RWPE1 (cell line): Measurements from ENCODE around the gene GNB1.

Experiments used
- CTCF ChIA-PET: fragments of 350-600 bp; sonication (Branson Sonifier 250); formaldehyde crosslinking; extraction: SDS; loops from one replicate; lab custom pipeline; 2021; lab: Yijun Ruan, JAX
- POLR2A ChIA-PET: fragments of 400-600 bp; formaldehyde crosslinking; extraction: SDS; loops from one replicate; lab custom pipeline; 2020; ENCODE audit warnings: antibody characterized with exemption; ENCODE audit not compliant: low non-redundant PET; lab: Yijun Ruan, JAX
- DNase-seq: peaks from one replicate; pipeline ENCODE4 v3.0.0; 2012; ENCODE audit warnings: low spot score
- H3K27ac ChIP-seq: fragments of 450-650 bp; 2 replicates; pipeline ENCODE4 v1.5.1; 2017
- CTCF ChIP-seq: fragments of 450-650 bp; conservative IDR thresholded peaks from 2 replicates; pipeline ENCODE4 v1.5.1; 2017; ENCODE audit warnings: low read depth, mild to moderate bottlenecking

The GNB1 gene

GRCh38 chr1:1890506-1891348, at the start of gene GNB1:
Gene GNB1, minus strand, starts transcription at chr1:1891087. Its CDS starts 65,634 bp downstream, at chr1:1825453.
- H3K27ac ChIP-seq, result peak within 1 kb of the TSS; percentile 93
- ChIA-PET POLR2A (no interaction called here), CTCF (interaction anchor here (1.3 kb wide), 1 partner anchor 18 kb away, joined by 5 read pairs; no protein-coding TSS in a partner anchor)
- DNase-seq, result peak; percentile 91
- no peak for TF ChIP-seq CTCF

- no peak for DNase-seq
- POLR2A ChIA-PET, result no interaction called here
- CTCF ChIA-PET, result no interaction called here
- no peak overlapping the region for H3K27ac ChIP-seq
- TF ChIP-seq CTCF, result no peak
Observed at GRCh38 chr1:1940123-1940425, 49.2 kb upstream of the GNB1 start.

- no peak overlapping the region for H3K27ac ChIP-seq
- POLR2A ChIA-PET, result no interaction called here
- no peak for TF ChIP-seq CTCF
- CTCF ChIA-PET, result interaction anchor here (0.9 kb wide), 1 partner anchor 105 kb away, joined by 4 read pairs; no protein-coding TSS in a partner anchor
- DNase-seq, result no peak
Observed at GRCh38 chr1:1939296-1940122, 48.6 kb upstream of the GNB1 start.

- ChIA-PET POLR2A (no interaction called here), CTCF (interaction anchor here (0.9 kb wide), 1 partner anchor 106 kb away, joined by 4 read pairs; no protein-coding TSS in a partner anchor)
- no peak for DNase-seq
- no peak overlapping the region for H3K27ac ChIP-seq
- no peak for TF ChIP-seq CTCF
Observed at GRCh38 chr1:1938613-1939295, 47.9 kb upstream of the GNB1 start.

GRCh38 chr1:1938276-1938573, 47.3 kb upstream of the GNB1 start:
- no peak overlapping the region for H3K27ac ChIP-seq
- ChIA-PET POLR2A (no interaction called here), CTCF (no interaction called here)
- no peak for TF ChIP-seq CTCF
- DNase-seq, result no peak
